Brain microvascular endothelial cell (primary cell): Measurements from ENCODE around the gene FAM120B.
A peak's percentile ranks its signal among the peaks of the same experiment; 100 is the strongest.

Experiments used
- DNase-seq: peaks from one replicate; pipeline ENCODE4 v3.0.0-alpha.2; 2020
- H3K27ac ChIP-seq: fragments of 250-450 bp; sonication (Bioruptor Pico); 2 replicates; pipeline ENCODE4 v1.5.1; 2020; ENCODE audit warnings: mild to moderate bottlenecking, moderate library complexity
- H3K27me3 ChIP-seq: fragments of 250-450 bp; sonication (Bioruptor Pico); replicated peaks from 2 replicates; pipeline ENCODE4 v1.5.1; 2020; ENCODE audit warnings: mild to moderate bottlenecking
- H3K36me3 ChIP-seq: fragments of 250-450 bp; sonication (Bioruptor Pico); replicated peaks from 2 replicates; pipeline ENCODE4 v1.5.1; 2020; ENCODE audit warnings: mild to moderate bottlenecking
- H3K4me3 ChIP-seq: 2 replicates; pipeline ENCODE4 v1.5.1; 2011; ENCODE audit warnings: low read depth, mild to moderate bottlenecking, control low read depth, low read length, moderate library complexity
- CTCF ChIP-seq: IDR thresholded peaks from 2 replicates; pipeline ENCODE4 v1.5.1; 2011; ENCODE audit warnings: low read depth, mild to moderate bottlenecking, moderate library complexity, low read length, control low read depth, inconsistent platforms; ENCODE audit errors: missing control alignments
- in situ Hi-C: cut with HindIII; loops from 2 replicates; pipeline ENCODE4 v1.10.0; 2017; ENCODE audit warnings: low sequenced_read_pairs, low pct_ligation_motif_present

The FAM120B gene

GRCh38 chr6:170358496-170358895, 51.9 kb downstream of the FAM120B start:
- TF ChIP-seq CTCF, result no peak
- in situ Hi-C loops, result no loop called here
- H3K36me3 ChIP-seq, result peaks cover 16% of the 10 kb centered on the region
- H3K4me3 ChIP-seq, result no peak overlapping the region
- no peak overlapping the region for H3K27ac ChIP-seq
- DNase-seq, result no peak
- no peaks in the 10 kb centered on the region for H3K27me3 ChIP-seq

DNA sequence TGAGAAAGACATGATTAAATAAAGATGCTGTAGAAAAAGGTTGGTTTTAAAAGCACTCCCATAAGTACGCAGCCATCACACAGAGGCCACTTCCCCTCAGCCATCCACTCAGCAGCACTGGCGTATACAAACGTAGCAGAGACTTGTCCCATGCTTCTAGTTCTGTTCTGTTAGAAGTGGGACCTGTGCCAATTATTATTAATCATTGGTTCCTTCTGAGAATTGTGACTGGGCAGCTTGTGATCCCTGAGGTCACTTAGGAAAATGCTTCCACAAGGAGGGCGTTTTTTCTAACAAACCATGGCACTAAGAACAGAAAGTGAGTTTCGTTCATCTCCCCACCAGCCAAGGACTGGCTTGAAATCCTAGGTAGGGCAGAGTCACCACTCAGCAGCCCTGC, 53.9 kb downstream of the FAM120B start:
- in situ Hi-C loops, result no loop called here
- peak; percentile 12 for DNase-seq
- Histone ChIP-seq H3K36me3 (peaks cover 19% of the 10 kb centered on the region), H3K4me3 (no peak overlapping the region), H3K27ac (no peak overlapping the region), H3K27me3 (no peaks in the 10 kb centered on the region)
- TF ChIP-seq CTCF, result no peak

GRCh38 chr6:170361335-170361734, 54.8 kb downstream of the FAM120B start:
- no peaks in the 10 kb centered on the region for H3K27me3 ChIP-seq
- no peak for DNase-seq
- in situ Hi-C loops, result no loop called here
- H3K27ac ChIP-seq, result no peak overlapping the region
- no peak for TF ChIP-seq CTCF
- peaks cover 19% of the 10 kb centered on the region for H3K36me3 ChIP-seq
- H3K4me3 ChIP-seq, result no peak overlapping the region

- no peak overlapping the region for H3K4me3 ChIP-seq
- H3K27ac ChIP-seq, result no peak overlapping the region
- no peak for TF ChIP-seq CTCF
- no peaks in the 10 kb centered on the region for H3K27me3 ChIP-seq
- in situ Hi-C loops, result no loop called here
- peaks cover 19% of the 10 kb centered on the region for H3K36me3 ChIP-seq
- DNase-seq, result no peak
Observed at GRCh38 chr6:170362121-170362520, 55.6 kb downstream of the FAM120B start.

DNA sequence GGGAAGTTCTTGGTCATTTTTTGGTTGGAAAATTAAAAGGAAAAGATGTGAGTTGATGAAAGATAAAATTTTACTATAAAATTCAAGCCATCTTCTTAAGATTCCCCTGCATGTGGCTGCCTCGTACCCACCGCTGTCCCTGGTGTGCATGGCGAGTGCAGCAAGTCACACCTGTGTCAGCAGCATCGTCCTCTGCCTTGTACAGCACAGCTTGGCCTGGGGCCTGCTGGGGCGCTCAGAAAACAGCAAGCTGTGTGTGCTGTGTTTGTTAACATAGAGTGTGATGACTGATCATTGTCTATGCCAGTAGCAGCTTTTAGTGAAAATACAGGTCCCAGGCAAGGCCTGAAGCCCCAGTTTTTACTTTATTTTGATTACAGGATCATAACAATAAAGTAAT, 56.7 kb downstream of the FAM120B start:
- H3K4me3 ChIP-seq, result no peak overlapping the region
- no peak for DNase-seq
- in situ Hi-C loops, result no loop called here
- H3K27ac ChIP-seq, result no peak overlapping the region
- H3K36me3 ChIP-seq, result peaks cover 16% of the 10 kb centered on the region
- TF ChIP-seq CTCF, result no peak
- no peaks in the 10 kb centered on the region for H3K27me3 ChIP-seq

GRCh38 chr6:170365121-170365520, 58.6 kb downstream of the FAM120B start:
- no peak for TF ChIP-seq CTCF
- in situ Hi-C loops, result no loop called here
- Histone ChIP-seq H3K36me3 (peaks cover 12% of the 10 kb centered on the region), H3K27ac (no peak overlapping the region), H3K4me3 (no peak overlapping the region), H3K27me3 (no peaks in the 10 kb centered on the region)
- DNase-seq, result no peak
